Measurements from ENCODE around the gene DDX20. TPM values are rescaled to one million over a fixed set of nuclear protein-coding genes. Genes with fewer than 3 reads are reported as not detected.

DDX20 gene
- polyA plus RNA-seq, 1 experiment, result 6.9 TPM

- H3K4me3 ChIP-seq (ENCODE audit: low read depth, low read length), result no peak overlapping the region
- ChIA-PET POLR2A (no interaction called here), CTCF (no interaction called here)
- TF ChIP-seq CTCF (IDR thresholded peaks at IDR 0.05; ENCODE audit: insufficient read depth, low read depth, low read length), result no peak
- no peaks in the 10 kb centered on the region for H3K36me3 ChIP-seq (ENCODE audit: control insufficient read depth, insufficient read depth, low read length)
- DNase-seq (ENCODE audit: low read depth), result no peak
- H3K27me3 ChIP-seq (ENCODE audit: control insufficient read depth, insufficient read depth, low read length), result peaks cover 4% of the 10 kb centered on the region
Measured at GRCh38 chr1:111802984-111803383, 47.3 kb downstream of the DDX20 start.

GRCh38 chr1:111803951-111804350 is 48.2 kb downstream of the DDX20 start:
- no peaks in the 10 kb centered on the region for H3K36me3 ChIP-seq (ENCODE audit: control insufficient read depth, insufficient read depth, low read length)
- no peak for TF ChIP-seq CTCF (IDR thresholded peaks at IDR 0.05; ENCODE audit: insufficient read depth, low read depth, low read length)
- no peak for DNase-seq (ENCODE audit: low read depth)
- no peak overlapping the region for H3K4me3 ChIP-seq (ENCODE audit: low read depth, low read length)
- ChIA-PET CTCF (no interaction called here), POLR2A (no interaction called here)
- H3K27me3 ChIP-seq (ENCODE audit: control insufficient read depth, insufficient read depth, low read length), result peaks cover 4% of the 10 kb centered on the region

- CTCF ChIA-PET, result no interaction called here
- DNase-seq (ENCODE audit: low read depth), result no peak
- Histone ChIP-seq H3K36me3 (ENCODE audit: control insufficient read depth, insufficient read depth, low read length) (no peaks in the 10 kb centered on the region), H3K27me3 (ENCODE audit: control insufficient read depth, insufficient read depth, low read length) (peaks cover 4% of the 10 kb centered on the region), H3K4me3 (ENCODE audit: low read depth, low read length) (no peak overlapping the region)
- TF ChIP-seq CTCF (IDR thresholded peaks at IDR 0.05; ENCODE audit: insufficient read depth, low read depth, low read length), result no peak
- POLR2A ChIA-PET, result no interaction called here
Measured at GRCh38 chr1:111804776-111805175, 49.1 kb downstream of the DDX20 start.

GRCh38 chr1:111805251-111805650 is 49.5 kb downstream of the DDX20 start:
- TF ChIP-seq CTCF (IDR thresholded peaks at IDR 0.05; ENCODE audit: insufficient read depth, low read depth, low read length), result no peak
- H3K27me3 ChIP-seq (ENCODE audit: control insufficient read depth, insufficient read depth, low read length), result peaks cover 4% of the 10 kb centered on the region
- DNase-seq (ENCODE audit: low read depth), result no peak
- POLR2A ChIA-PET, result no interaction called here
- no peaks in the 10 kb centered on the region for H3K36me3 ChIP-seq (ENCODE audit: control insufficient read depth, insufficient read depth, low read length)
- CTCF ChIA-PET, result no interaction called here
- H3K4me3 ChIP-seq (ENCODE audit: low read depth, low read length), result no peak overlapping the region

GRCh38 chr1:111811891-111812290 is 56.2 kb downstream of the DDX20 start:
- CTCF ChIA-PET, result no interaction called here
- POLR2A ChIA-PET, result no interaction called here
- no peak for DNase-seq (ENCODE audit: low read depth)
- no peak for TF ChIP-seq CTCF (IDR thresholded peaks at IDR 0.05; ENCODE audit: insufficient read depth, low read depth, low read length)
- Histone ChIP-seq H3K27me3 (ENCODE audit: control insufficient read depth, insufficient read depth, low read length) (no peaks in the 10 kb centered on the region; the same call in 1 of the 2 replicates), H3K36me3 (ENCODE audit: control insufficient read depth, insufficient read depth, low read length) (no peaks in the 10 kb centered on the region), H3K4me3 (ENCODE audit: low read depth, low read length) (no peak overlapping the region)
